Neural cell (in vitro differentiated cells): ENCODE data around the gene SGTA. TPM values are rescaled to one million over a fixed set of nuclear protein-coding genes. Genes with fewer than 3 reads are reported as not detected.

Source experiments
- H2AFZ ChIP-seq: fragments of 200-600, 300-800 bp; sonication (generic), shearing (Covaris generic); 2 replicates; pipeline ENCODE4 v1.6.0; 2014; ENCODE audit warnings: low read depth, mild to moderate bottlenecking, antibody characterized with exemption, low read length, moderate library complexity
- H3F3A ChIP-seq: fragments of 200-600 bp; shearing (Covaris generic); 2 replicates; pipeline ENCODE4 v1.6.1; 2016; ENCODE audit warnings: mild to moderate bottlenecking, moderate library complexity, mixed read lengths, antibody characterized with exemption, low read length; ENCODE audit not compliant: insufficient read depth, poor library complexity, severe bottlenecking
- H3K27ac ChIP-seq: fragments of 200-600, 300-800 bp; sonication (generic), shearing (Covaris generic); 2 replicates; pipeline ENCODE4 v1.5.1; 2014; ENCODE audit warnings: mild to moderate bottlenecking, low read length, moderate library complexity
- H3K27me3 ChIP-seq: fragments of 300-800, 200-600 bp; sonication (generic), shearing (Covaris generic); 2 replicates; pipeline ENCODE4 v1.6.0; 2014; ENCODE audit warnings: mild to moderate bottlenecking, low read depth, low read length, moderate library complexity; ENCODE audit not compliant: insufficient read depth
- H3K36me3 ChIP-seq: fragments of 300-800, 200-600 bp; sonication (generic), shearing (Covaris generic); 2 replicates; pipeline ENCODE4 v1.5.1; 2014; ENCODE audit warnings: mild to moderate bottlenecking, antibody characterized with exemption, low read length, moderate library complexity; ENCODE audit not compliant: insufficient read depth
- H3K4me2 ChIP-seq: fragments of 300-800, 200-600 bp; sonication (generic), shearing (Covaris generic); 2 replicates; pipeline ENCODE4 v1.6.0; 2014; ENCODE audit warnings: mild to moderate bottlenecking, low read length
- H3K4me3 ChIP-seq: fragments of 300-800, 200-600 bp; sonication (generic), shearing (Covaris generic); 2 replicates; pipeline ENCODE4 v1.5.1; 2014; ENCODE audit warnings: mild to moderate bottlenecking, low read length, moderate library complexity
- H3K79me2 ChIP-seq: fragments of 200-600 bp; shearing (Covaris generic); replicated peaks from 2 replicates; pipeline ENCODE4 v1.6.0; 2014; ENCODE audit warnings: mild to moderate bottlenecking, low read length, moderate library complexity; ENCODE audit not compliant: insufficient read depth
- H3K9ac ChIP-seq: fragments of 300-800, 200-600 bp; sonication (generic), shearing (Covaris generic); 2 replicates; pipeline ENCODE4 v1.6.1; 2016; ENCODE audit warnings: mild to moderate bottlenecking, low read length, mixed read lengths
- H3K9me2 ChIP-seq: fragments of 200-600 bp; shearing (Covaris generic); 2 replicates; pipeline ENCODE4 v1.6.1; 2016; ENCODE audit warnings: mild to moderate bottlenecking, low read length, mixed read lengths; ENCODE audit not compliant: insufficient read depth
- H3K9me3 ChIP-seq: fragments of 200-600, 300-800 bp; sonication (generic), shearing (Covaris generic); 2 replicates; pipeline ENCODE4 v1.6.1; 2016; ENCODE audit warnings: mild to moderate bottlenecking, mixed run types, low read length, moderate library complexity, mixed read lengths
- H4K20me1 ChIP-seq: fragments of 200-600 bp; shearing (Covaris generic); 2 replicates; pipeline ENCODE4 v1.6.1; 2016; ENCODE audit warnings: mild to moderate bottlenecking, mixed run types; ENCODE audit not compliant: insufficient read depth
- EP300 ChIP-seq: fragments of 450-650 bp; conservative IDR thresholded peaks from 2 replicates; pipeline ENCODE4 v1.6.1; 2014; ENCODE audit warnings: antibody characterized with exemption, mild to moderate bottlenecking, moderate library complexity; ENCODE audit not compliant: poor library complexity, severe bottlenecking
- EZH2 ChIP-seq: fragments of 200-600, 300-800 bp; shearing (Covaris generic), sonication (generic); IDR thresholded peaks from 2 replicates; pipeline ENCODE4 v1.6.1; 2014; ENCODE audit warnings: antibody characterized with exemption, low read length, borderline replicate concordance, mild to moderate bottlenecking; ENCODE audit not compliant: insufficient read depth, poor library complexity, severe bottlenecking
- MXI1 ChIP-seq: fragments of 450-650 bp; conservative IDR thresholded peaks from 2 replicates; pipeline ENCODE4 v1.6.1; 2014; ENCODE audit warnings: antibody characterized with exemption, mild to moderate bottlenecking; ENCODE audit not compliant: poor library complexity, severe bottlenecking
- POLR2AphosphoS5 ChIP-seq: IDR thresholded peaks from 2 replicates; pipeline ENCODE4 v1.6.1; 2012
- RAD21 ChIP-seq: fragments of 450-650 bp; conservative IDR thresholded peaks from 2 replicates; pipeline ENCODE4 v1.6.1; 2014; ENCODE audit warnings: antibody characterized with exemption, mild to moderate bottlenecking, moderate library complexity
- SMC3 ChIP-seq: fragments of 450-650 bp; conservative IDR thresholded peaks from 2 replicates; pipeline ENCODE4 v1.6.1; 2014; ENCODE audit warnings: antibody characterized with exemption, mild to moderate bottlenecking, moderate library complexity; ENCODE audit not compliant: poor library complexity
- TAF1 ChIP-seq: IDR thresholded peaks from 2 replicates; pipeline ENCODE4 v1.6.1; 2012; ENCODE audit warnings: low read depth
- polyA plus RNA-seq: library from polyadenylated mRNA; depleted of rRNA; stranded (reverse); fragments of >200 nt; gene quantifications from 2 replicates; pipeline ENCODE4 v1.2.3, GENCODE V29; 2014
- TF ChIP-seq, protein P1 (sequence below): IDR thresholded peaks from 2 replicates; pipeline ENCODE4 v1.6.1; 2012; ENCODE audit warnings: borderline replicate concordance
- TF ChIP-seq, protein P2 (sequence below): fragments of 450-650 bp; IDR thresholded peaks from 2 replicates; pipeline ENCODE4 v1.5.1; 2014; ENCODE audit warnings: antibody characterized with exemption, mild to moderate bottlenecking, moderate library complexity; ENCODE audit not compliant: poor library complexity, severe bottlenecking

The SGTA gene
- polyA plus RNA-seq, 1 donor from 2014 or later: 80.6 TPM

DNA sequence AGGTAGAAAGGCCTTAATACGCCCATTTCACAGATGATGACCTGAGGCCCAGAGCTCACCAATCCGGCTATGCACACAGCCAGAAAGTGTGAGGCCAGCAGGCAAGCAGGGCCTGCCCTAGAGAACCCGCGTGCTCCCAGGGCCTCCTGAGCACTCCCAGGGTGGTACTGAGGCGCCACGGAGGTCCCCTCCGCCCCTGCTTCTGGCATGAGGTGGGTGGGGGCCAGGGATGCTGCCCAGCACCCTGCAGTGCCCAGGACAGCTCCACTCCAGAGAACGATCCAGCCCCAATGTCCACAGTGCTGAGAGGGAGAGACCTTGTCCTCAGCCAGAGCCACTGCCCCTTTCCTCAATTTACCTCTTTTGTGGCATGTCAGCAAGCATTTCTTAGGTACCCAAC is 13.9 kb downstream of the SGTA start:
- Histone ChIP-seq H3K27me3 (no peaks in the 10 kb centered on the region), H3F3A (no peaks in the 10 kb centered on the region), H4K20me1 (no peaks in the 10 kb centered on the region), H3K36me3 (no peaks in the 10 kb centered on the region), H2AFZ (no peak overlapping the region), H3K4me3 (no peak overlapping the region), H3K27ac (no peak overlapping the region), H3K9me2 (no peaks in the 10 kb centered on the region), H3K4me2 (no peak overlapping the region), H3K9me3 (no peaks in the 10 kb centered on the region), H3K9ac (no peak overlapping the region), H3K79me2 (peaks cover 8% of the 10 kb centered on the region)
- TF ChIP-seq, protein P1, sequence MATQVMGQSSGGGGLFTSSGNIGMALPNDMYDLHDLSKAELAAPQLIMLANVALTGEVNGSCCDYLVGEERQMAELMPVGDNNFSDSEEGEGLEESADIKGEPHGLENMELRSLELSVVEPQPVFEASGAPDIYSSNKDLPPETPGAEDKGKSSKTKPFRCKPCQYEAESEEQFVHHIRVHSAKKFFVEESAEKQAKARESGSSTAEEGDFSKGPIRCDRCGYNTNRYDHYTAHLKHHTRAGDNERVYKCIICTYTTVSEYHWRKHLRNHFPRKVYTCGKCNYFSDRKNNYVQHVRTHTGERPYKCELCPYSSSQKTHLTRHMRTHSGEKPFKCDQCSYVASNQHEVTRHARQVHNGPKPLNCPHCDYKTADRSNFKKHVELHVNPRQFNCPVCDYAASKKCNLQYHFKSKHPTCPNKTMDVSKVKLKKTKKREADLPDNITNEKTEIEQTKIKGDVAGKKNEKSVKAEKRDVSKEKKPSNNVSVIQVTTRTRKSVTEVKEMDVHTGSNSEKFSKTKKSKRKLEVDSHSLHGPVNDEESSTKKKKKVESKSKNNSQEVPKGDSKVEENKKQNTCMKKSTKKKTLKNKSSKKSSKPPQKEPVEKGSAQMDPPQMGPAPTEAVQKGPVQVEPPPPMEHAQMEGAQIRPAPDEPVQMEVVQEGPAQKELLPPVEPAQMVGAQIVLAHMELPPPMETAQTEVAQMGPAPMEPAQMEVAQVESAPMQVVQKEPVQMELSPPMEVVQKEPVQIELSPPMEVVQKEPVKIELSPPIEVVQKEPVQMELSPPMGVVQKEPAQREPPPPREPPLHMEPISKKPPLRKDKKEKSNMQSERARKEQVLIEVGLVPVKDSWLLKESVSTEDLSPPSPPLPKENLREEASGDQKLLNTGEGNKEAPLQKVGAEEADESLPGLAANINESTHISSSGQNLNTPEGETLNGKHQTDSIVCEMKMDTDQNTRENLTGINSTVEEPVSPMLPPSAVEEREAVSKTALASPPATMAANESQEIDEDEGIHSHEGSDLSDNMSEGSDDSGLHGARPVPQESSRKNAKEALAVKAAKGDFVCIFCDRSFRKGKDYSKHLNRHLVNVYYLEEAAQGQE: no peak
- TF ChIP-seq SMC3 (no peak), POLR2AphosphoS5 (no peak), EP300 (no peak)

DNA sequence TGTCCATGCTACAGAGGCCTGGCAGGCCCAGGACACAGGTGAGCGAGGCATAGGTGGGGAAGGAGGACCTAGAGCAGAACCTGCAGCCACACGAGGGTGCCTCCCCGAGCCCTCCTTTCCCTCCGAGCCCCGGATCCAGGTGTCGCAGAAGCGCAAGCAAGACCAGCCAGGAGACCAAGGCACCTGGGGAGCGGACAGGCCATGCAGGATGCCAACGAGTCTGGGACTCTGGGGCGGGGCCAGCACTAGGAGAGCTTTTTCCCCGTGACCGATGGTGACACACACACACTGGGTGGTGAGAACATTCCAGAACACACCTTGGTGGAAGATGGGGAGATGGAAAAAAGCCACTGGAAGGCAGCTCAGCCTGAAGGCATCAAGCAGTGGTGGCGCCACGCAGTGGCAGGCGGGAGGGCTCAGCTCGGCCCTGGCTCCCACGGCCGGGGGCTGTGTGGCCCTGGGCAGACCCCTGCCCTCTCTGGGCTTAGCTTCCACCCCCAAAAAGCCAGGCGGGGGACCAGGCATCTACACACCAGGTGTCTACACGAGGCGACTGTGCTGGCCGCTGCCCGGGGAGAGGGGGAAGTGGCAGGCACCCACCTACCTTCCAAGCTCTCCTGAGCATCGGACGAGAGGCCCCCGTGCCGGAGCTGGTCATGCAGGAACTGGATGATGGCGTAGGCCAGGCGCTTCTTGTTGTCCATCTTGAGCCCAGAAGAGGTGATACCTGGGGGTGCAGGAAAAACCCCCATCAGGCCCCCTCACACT is 14.5 kb downstream of the SGTA start:
- Histone ChIP-seq H4K20me1 (no peaks in the 10 kb centered on the region), H3K27ac (no peak overlapping the region), H3K36me3 (no peaks in the 10 kb centered on the region)

More for the DNA sequence above, 14.5 kb downstream of the SGTA start:
- H3K9me3 ChIP-seq: no peaks in the 10 kb centered on the region
- H3K9me2 ChIP-seq: no peaks in the 10 kb centered on the region
- peaks cover 8% of the 10 kb centered on the region for H3K79me2 ChIP-seq
- no peak overlapping the region for H3K4me2 ChIP-seq
- H3K4me3 ChIP-seq: no peak overlapping the region
- no peak for TF ChIP-seq EZH2
- no peak for TF ChIP-seq TAF1
- TF ChIP-seq POLR2AphosphoS5: no peak
- TF ChIP-seq, protein P1: no peak
- TF ChIP-seq EP300: no peak
- TF ChIP-seq RAD21: no peak
- no peak for TF ChIP-seq MXI1
- TF ChIP-seq, protein P2, sequence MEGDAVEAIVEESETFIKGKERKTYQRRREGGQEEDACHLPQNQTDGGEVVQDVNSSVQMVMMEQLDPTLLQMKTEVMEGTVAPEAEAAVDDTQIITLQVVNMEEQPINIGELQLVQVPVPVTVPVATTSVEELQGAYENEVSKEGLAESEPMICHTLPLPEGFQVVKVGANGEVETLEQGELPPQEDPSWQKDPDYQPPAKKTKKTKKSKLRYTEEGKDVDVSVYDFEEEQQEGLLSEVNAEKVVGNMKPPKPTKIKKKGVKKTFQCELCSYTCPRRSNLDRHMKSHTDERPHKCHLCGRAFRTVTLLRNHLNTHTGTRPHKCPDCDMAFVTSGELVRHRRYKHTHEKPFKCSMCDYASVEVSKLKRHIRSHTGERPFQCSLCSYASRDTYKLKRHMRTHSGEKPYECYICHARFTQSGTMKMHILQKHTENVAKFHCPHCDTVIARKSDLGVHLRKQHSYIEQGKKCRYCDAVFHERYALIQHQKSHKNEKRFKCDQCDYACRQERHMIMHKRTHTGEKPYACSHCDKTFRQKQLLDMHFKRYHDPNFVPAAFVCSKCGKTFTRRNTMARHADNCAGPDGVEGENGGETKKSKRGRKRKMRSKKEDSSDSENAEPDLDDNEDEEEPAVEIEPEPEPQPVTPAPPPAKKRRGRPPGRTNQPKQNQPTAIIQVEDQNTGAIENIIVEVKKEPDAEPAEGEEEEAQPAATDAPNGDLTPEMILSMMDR: no peak
- TF ChIP-seq SMC3: no peak
- H3K27me3 ChIP-seq: no peaks in the 10 kb centered on the region
- no peak overlapping the region for H2AFZ ChIP-seq
- no peaks in the 10 kb centered on the region for H3F3A ChIP-seq
- H3K9ac ChIP-seq: no peak overlapping the region
